T1000 (cell line): Measurements from ENCODE around the gene SRGAP2B.
"Not testable (repeated sequence)": the region's sequence is repeated elsewhere in the genome, so short reads cannot be mapped to it uniquely, and the experiment has no call there.

Experiments used
- DNase-seq: peaks from one replicate; lab custom pipeline; 2025; ENCODE audit warnings: mixed read lengths; lab: John Stamatoyannopoulos, UW

The SRGAP2B gene

DNA sequence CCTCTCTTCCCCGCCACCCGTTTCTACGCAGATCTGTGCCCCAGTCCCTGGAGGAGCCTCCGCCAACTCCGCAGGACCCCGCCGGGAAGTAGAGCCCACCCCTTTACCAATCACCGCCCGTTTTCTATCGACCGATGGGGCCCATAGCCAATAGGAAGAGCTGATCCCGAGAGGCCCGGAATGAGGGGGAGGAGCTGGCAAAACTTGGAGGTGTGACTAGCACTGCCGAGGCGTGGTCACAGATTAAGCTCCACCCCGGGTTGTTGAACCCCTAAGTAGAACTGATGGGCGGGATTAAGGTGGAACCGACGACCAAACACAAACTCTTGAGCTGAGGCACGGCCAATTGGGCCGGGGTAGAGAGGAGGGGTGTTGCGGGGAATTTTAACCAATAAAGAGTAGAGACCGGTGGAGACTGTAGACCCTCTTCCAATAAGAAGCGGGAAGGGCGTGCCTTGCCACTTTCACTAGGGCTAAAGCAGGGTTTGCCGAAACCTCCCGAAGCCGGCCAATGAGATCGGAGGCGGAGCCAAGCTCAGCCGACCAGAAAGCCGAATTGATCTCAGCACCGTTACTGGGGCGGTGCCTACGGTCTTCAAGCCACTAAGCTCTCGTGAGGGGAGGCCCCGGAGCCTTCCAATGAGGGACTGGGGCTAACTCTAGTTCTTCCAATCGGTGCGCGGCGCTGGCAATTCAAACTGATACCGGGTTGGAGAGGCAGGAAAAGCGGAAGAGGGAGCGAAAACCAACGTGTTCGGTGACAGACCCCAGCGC lies at the start of gene SRGAP2B, which contains the start of gene FAM72D:
Gene SRGAP2B, minus strand, starts transcription at position 45 of the 774 bp plus-strand sequence. CDS start 2,427 bp downstream, outside the sequence.
Gene FAM72D, plus strand, starts transcription at position 691 of the 774 bp plus-strand sequence. CDS start 874 bp downstream, outside the sequence.
- not testable (repeated sequence) for DNase-seq

DNA sequence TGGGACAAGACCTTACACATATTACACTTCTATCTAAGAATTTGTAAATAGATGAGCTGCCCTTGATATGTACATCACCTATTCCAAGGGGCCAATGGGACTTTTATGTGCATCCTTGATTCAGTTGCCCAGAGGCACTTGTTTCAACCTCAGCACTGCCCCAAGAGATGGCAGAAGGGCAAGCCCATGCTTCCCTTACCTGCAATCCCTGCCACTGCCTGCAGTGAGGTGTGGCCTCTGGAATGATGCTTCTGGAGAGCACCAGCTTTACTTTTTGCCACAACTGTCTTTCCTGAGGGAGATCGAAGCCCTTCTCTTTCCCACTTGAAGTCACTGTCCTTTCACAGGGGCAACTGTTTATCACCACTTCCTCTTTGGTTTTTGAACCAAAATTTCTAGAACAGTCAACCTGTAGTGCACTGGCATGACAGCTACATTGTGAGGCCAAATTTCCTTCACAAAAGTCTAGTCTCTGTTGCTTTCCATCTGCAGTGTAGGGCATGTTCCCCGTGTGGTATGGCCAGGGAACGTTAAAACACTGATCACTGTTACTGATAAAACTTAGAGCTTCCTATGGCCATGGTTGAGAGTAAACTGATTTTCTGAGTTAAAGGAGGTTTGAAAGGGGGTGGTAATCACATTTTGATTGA lies 49.3 kb upstream of the SRGAP2B start:
- not testable (repeated sequence) for DNase-seq

DNA sequence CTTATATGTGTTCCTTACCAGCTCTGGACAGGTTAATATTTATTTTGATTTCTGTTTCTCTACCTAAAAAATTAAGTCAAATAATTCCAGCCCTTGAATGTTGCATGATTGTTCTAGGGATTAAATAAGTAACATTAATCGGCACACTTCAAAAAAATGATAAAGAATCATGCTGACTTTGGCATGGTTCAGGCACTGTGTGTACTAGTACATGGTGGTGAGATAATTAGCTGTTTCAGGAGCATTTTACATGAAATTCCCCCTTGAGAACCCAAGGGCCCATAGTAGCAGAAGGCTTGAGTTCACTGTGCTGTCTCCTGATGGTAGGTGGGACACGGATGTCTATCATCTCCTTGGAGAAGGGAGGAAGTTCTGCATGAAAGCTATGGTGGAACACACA lies 45.4 kb upstream of the SRGAP2B start:
- not testable (repeated sequence) for DNase-seq

DNA sequence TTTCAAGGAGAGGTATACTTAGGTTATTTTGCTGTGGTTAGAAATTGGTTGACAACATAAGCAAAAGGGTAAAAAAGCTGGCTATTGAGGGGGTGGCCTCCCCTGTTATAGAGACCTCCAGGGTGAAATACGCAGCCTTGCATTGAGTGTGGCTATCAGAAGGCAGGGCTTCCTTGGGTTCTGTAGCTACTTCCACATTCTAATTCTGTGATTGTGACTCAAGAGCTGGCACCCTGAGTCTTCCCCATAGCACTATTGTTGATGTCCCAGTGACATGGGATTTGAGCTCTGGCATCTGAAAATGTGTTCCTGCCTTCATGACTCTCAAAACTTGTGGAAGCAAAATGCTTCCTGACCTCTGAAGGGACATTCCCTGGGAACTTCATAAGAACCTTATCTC lies 39.3 kb upstream of the SRGAP2B start:
- not testable (repeated sequence) for DNase-seq

DNA sequence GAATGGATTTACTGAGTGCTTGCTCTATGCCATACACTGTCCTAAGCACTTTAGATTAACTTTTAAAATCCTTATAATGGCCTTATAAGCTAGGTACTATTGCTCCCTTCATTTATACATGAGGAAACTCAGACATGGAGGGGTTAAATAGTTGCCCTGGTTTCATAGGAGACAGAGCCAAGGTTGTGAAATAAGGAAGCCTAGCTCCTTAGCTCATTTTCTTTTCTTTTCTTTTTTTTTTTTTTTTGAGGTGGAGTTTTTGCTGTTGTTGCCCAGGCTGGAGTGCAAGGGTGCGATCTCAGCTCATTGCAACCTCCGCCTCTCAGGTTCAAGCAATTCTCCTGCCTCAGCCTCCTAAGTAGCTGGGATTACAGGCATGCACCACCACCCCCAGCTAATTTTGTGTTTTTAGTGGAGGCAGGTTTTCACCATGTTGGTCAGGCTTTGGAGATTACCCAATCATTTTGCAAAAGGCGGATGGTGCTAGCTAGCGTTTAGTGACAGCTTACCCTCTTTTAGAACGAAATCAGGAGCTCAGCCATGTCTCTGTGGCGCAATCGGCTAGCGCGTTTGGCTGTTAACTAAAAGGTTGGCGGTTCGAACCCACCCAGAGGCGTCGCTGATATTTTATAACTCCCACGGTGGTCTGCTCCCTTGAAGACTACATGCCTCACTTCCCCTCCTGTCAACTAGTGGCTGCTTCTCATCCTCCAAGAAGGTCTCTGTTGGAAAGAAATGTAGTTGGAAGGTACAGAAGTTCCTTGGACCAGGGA lies 33.8 kb upstream of the SRGAP2B start:
- DNase-seq, result not testable (repeated sequence)

DNA sequence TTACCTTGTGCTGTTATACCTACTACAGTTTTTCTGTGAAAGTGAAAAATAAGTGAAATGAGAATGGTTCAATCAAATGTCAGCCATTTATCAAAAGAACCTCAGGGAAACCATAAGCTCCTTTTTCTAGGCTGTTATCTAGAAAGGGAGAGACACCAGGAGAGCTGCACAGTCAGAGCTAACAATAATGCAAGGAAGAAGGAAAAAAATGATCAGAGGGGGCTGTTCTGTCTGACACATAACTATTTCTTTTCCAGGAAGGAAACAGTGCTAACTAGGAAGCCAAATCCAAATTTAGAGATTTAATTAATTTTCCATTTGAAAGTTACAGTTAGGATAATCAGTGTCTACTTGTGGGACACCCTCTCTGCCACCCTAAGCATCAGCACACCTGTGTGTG lies 32.0 kb upstream of the SRGAP2B start:
- not testable (repeated sequence) for DNase-seq

DNA sequence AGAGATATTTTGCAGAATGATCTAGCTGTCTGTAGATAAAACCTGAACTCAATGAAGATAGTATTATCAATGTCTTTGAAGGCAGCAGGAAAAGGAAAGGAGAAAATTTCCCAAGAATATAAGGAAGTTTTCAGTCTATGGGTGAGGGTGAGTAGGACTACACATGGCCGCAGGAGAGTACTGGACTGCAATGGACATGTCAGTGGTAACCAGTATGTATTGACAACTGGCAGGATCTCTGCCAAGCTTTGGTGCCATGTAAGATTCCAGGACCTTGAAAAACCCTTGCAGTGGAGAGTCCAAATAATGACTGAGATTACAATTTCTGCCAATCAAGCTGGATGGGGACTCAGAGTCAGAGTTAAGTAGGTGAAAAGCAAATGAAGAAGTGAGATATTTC lies 30.0 kb upstream of the SRGAP2B start:
- not testable (repeated sequence) for DNase-seq

DNA sequence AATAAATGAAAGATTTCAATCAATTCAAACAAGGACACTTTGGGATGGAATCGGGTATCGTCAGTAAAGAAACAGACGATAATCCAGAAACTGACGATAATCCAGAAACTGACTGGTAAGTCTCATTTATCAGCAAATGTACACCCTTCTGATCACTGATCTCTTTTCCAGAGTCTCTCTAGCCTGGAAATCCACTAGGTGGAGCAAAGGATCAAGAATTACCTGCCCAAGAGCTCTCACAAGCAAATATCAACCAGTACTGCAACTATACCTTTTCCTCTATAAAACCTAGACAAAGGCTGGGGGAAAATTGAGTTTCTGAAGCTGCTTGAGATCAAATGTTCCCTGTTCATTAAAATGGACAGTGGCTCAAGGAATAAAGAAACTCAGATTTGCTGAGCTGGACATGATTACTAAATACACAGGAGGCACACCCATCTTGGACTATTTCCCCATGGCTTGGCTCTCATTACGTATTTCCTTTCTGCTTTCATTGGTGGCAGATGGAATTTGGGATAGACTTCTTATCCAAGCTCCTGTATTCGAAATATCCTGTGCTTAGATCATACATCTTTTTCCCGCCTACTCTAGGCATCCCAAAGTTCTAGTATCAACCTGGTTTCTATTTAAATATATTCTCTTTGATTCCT lies 29.0 kb upstream of the SRGAP2B start:
- DNase-seq, result not testable (repeated sequence)

DNA sequence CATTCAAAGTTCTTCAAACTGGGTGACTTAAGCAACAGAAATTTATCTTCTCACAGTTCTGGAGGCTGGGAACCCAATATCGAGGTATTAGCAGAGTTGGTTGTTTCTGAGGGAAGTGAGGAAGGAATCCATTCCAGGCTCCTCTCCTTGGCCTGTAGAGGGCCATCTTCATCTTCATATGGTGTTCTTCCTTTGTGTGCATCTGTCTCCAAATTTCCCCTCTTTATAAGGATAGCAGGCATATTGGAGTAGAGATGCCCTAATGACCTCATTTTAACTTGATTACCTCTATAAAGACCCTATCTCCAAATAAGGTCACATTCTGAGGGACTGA lies 27.9 kb upstream of the SRGAP2B start:
- DNase-seq, result not testable (repeated sequence)

DNA sequence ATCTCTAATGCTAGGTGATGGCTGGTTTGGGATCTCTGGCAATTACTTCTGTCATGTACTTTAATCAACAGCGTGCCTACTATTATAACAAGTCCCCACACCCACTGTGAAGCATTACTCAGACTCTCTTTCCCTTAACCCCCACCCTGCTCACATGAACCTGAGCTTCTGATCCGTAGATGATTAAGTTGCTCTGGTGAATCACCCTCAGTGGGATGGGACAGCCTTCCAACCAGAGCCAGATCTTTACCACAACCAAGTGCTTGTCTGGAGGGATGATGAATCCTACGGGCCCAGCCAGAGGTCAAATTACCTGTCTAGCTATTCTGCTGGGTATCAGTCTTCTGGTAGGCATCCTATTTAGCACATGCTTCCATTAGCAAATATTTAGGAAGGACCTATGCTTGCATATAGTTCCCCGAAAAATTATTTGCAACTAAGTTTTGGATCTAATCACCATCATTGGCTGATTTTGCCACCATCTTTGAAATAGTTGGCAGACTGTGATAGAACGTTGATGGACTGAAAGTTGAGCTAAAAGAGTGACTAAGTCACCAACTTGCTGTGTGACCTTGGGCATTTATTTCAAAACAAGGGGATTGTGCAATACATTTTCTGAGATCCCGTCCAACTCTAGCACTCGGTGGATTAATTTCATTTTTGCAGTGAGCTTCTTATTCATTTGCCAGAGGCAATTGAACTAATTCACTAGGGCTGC lies 27.4 kb upstream of the SRGAP2B start:
- DNase-seq, result not testable (repeated sequence)

DNA sequence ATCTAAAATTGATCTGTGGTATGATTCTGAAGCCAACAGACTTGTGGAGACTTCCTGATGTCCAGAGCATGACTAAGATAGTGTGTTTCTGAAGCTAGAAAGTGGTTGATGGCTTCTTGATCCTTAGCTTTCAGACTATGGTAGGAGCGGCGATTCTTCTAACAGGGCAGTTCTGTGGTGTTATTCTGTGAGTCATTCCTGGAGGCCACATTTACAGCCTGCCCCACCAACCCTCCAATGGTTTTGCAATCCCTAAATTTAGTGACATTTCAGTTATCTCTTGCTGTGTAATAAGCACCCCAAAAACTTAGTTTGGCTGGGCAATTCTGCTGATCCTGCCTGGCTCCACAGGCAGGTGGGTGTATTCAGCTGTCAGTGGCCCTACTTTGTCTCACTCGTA lies 24.7 kb upstream of the SRGAP2B start:
- not testable (repeated sequence) for DNase-seq

DNA sequence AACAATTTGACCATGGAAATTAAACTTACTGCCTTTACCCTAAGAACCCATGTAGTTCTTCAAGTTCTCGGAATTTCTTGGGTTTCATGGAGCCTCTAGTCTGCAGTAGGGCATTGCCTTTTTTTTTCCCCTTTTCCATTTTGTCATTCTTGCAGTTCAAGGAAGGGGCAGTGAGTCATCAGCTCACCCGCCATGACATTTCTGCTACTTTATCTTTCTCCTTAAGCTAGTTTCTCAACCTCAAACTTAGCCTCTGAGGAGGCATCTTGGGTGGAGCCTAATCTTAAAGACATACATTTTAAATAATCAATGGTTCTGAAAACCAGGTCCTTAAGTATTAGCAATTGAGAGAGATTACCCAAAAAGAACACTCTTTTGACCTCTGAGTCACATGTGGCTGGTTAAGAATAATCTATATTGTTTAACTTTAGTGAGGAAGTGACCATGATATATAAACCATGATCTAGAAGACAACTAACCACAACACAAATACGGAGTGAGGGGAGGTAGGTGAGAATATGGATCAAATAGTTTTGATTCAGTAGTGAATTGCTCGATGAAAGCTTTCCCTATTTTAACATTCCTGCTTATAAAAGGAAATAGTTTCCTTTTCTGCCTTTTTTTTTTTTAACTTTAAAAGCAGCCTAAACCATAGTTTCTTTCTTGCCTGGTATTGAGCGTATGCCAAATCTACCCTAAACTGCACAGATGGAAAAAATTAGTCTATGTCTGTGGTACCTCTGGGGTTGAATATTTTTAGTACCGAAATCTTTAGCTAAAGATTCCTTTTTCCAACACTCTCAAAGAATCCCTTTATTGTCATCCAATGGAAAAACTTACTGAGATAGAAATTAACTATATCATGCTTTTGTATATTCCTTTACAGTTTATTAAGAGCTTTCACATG lies 20.7 kb upstream of the SRGAP2B start:
- DNase-seq, result not testable (repeated sequence)

DNA sequence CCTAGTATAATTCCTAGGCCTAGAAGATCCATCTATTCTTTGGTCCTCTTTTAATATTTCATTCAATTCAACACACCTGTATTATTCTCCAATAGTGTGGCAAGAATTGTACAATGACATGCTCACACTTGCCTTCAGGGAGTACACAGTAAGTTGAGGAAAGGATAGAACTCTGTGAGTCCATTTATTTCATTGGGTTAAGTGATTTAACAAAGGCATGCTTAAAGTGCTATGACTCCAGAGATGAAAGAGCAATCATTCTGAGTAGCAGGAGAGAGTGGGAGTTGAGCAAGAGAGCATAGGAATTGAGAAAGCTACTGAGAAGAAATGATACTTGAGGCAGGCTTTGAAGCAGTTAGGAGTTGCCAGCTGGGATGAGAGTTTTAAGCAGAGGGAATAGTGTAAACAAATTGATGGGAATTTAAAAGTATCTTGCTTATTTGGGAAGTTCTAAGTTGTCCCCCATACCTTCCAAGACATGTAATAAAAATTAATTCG lies 19.5 kb upstream of the SRGAP2B start:
- DNase-seq, result not testable (repeated sequence)

DNA sequence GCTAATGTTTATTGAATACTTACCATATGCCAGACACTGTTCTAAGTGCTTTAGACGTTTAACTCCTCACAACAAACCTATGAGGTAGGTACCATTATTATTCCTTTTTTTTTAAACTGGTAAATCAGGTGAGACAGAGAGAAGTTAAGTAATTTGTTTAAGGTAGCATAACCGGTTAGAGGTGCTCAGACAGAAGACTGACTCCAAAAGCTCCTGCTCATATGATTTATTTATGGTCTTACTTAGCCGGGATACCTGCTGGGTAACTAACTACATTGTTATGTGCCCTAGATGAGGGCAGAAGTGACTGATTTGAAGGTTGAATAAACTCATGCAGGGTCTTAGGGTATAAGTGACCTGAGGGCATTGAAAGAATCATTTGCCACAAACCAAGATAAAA lies 17.6 kb upstream of the SRGAP2B start:
- not testable (repeated sequence) for DNase-seq

DNA sequence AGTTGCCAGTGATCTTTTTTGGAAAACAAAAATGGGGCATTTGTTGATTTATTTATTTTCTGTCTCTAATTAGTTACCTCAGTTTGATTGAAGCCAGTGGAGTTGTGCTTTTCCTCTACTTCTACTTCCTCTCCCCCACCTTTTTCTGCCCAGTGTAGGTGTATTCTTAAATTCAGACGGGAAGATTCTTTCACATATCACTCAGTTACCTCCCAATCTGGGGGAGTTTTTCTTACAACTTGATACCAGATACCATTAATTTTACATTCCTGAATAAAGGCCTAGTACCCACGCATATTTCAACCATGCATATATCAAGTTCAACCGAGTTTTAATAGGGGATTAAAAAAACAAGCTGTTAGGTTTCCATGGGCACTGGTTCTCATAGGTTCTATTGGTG lies 16.5 kb upstream of the SRGAP2B start:
- not testable (repeated sequence) for DNase-seq

DNA sequence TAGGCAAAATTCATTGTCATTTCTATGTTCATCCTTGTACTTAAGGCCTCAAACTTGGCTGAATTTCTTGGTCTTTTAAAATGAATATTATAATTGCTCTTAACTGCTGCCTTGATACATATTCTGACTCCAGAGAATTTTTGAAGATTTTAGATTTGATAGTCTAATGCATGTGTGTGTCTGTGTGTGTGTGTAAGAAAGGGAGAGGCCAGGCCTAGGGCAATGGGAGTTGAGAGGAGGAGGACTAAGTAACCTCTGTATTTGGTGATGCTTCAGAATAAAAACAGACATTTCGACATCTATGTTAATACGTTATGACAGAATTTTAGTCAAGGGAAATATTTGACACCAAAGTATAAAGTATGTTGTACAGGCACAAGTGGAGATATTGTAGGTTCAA lies 8.2 kb upstream of the SRGAP2B start:
- not testable (repeated sequence) for DNase-seq

DNA sequence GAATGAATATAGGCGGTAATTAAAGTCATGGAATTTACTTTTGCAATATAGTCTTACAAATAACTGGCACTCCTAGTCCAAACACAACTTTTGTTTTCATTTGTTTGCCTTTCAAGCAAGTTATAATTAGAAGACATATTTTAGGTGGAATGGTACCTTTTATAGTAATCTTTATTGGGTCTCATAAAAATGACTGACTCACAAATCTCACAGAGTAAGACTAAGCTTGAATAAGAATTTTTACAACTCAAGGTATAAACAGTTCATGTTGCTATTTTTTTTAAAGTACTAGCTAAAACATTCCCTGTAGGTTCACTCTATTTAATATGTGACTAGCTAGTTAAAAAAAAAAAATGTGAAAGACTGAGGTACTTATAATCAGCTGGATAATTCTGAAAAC lies 6.6 kb upstream of the SRGAP2B start:
- DNase-seq, result not testable (repeated sequence)

DNA sequence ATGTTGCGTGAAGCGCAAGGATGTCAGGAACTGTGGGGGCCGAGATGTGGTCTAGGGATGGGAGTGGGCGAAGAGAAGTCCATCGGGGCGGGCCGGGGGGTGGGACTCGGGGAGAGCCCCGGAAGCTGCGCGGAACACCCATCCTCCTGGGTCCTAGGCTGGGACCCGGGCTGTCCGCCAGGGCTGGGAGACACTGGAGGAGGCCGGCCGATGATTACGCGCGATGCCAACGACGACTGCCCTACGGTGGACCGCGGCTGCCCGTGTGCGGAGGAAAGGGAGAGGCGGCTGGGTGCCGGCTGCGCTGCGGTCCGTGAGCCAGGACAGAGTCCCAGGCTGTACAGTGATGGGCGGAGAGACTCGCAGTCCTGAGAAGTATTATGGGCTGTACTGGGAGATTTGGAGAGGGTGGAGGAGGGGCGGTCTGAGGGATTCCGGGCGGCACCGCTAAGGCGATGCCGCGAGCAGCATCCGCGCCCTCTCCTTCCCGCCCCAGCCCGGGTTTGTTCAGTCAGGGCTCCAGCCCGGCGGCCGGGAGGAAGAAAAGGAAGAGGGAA lies 395 bp downstream of the SRGAP2B start:
- DNase-seq, result not testable (repeated sequence)

DNA sequence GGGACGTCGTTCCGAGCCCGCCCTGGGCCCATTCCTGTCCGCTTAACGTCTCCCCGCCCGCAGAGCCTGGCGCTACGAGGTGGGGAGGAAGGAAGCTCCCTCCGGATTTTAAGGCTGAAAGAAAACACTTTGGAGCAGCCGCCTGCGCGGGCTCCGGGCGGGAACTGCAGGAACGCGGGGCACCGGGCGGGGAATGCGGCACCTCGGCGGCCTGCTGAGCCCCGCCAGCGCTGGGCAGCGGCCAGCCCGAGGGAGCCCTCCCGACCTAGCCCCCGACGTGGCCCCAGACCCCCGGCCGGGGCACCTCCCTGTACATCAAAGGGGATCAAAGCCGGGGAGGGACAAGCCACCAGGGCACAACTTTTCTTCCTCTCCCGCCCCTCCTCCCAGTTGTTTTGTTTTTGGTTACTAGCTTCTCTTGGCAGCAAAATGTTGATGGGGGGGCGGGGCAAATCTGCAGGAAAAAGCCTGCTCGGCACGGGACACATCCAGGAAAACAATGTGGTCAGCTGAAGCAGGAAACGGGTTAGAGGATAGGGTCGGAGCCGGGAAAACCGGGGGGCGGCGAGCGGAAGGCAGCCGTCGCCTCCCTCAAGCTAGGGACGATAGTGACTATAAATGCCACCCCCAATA lies 1.5 kb downstream of the SRGAP2B start:
- not testable (repeated sequence) for DNase-seq
